GM21526 (cell line): ENCODE measurements around the gene NBR1.
"Not testable (repeated sequence)": the region's sequence is repeated elsewhere in the genome, so short reads cannot be mapped to it uniquely, and the experiment has no call there.

Source experiments
- ATAC-seq: cut with Tn5 transposase; IDR thresholded peaks from one replicate; pipeline ENCODE4 v1.9.1; 2021; ENCODE audit warnings: moderate library complexity; ENCODE audit not compliant: unreplicated experiment, low FRiP score

The NBR1 gene

DNA sequence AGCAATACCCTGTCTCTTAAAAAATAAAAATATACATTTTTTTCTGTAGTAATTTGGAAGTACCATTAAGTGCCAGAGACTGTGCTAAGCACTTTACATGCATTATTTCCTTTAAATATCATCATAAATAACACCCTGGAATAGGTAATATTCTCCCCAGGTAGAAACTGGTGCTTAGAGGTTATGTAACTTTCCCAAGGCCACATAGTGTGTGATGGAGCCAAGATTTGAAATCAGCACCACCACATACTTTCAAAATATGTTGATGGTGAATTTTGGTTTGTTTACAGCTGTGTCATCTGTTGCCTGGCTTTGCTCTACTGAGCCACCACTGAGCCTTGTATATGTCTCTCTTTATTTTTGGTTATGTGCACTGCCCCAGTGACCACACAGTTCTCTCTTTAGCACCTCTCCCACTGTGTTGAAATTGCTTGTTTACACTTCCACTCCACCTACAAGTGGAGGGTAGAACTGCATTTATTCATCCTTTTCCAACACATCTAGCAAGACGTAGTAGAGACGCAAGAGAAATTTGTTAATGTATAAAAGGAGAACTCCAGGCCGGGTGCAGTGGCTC lies 19.0 kb upstream of the NBR1 start:
- no peak for ATAC-seq

DNA sequence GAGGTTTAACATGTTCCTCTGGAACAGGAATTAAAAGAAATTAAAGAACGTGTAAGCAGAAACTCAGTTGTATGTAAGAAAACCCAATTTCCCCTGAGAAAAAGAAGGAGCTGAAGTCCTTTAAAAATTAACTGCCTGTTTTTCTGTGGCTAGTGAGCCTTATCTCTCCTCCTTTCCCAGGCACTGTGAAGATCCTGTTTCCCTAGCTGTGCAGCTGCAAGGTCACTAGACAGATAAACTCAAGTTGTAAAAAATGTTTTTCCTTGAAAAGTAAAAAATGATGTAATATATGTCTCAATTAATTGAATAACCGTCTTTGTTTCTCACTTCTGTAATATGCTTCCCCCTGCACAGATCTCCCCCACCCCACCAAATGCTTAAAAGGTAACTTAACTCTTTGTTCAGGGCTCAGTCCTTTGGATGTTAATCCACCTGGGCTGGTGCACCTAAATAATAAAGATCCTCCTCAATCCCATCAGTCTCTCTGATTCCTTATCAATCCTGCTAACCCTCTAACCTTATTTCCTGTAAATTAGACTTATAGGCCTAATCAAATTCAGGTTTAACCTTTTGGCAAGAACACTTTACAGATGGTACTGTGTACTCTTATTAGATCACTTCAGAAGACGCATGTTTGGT lies 17.7 kb upstream of the NBR1 start:
- ATAC-seq: not testable (repeated sequence)

- no peak for ATAC-seq
These were observed 15.3 kb upstream of the NBR1 start for GRCh38 chr17:43155666-43156065.

GRCh38 chr17:43159232-43159631 lies 11.8 kb upstream of the NBR1 start:
- ATAC-seq: not testable (repeated sequence)

DNA sequence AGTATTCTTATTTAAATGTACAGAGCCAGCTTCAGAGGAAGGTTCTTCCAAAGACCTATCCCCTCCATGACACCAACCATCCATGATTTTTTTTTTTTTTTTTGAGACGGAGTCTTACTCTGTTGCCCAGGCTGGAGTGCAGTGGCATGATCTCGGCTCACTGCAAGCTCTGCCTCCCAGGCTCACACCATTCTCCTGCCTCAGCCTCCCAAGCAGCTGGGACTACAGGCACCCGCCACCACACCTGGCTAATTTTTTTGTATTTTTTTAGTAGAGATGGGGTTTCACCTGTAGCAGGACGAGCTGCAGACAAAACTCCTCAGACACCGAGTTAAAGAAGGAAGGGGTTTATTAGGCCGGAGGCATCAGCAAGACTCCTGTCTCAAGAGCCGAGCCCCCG lies 11.1 kb upstream of the NBR1 start:
- ATAC-seq: not testable (repeated sequence)

GRCh38 chr17:43165971-43166370 lies 5.0 kb upstream of the NBR1 start:
- ATAC-seq: not testable (repeated sequence)

DNA sequence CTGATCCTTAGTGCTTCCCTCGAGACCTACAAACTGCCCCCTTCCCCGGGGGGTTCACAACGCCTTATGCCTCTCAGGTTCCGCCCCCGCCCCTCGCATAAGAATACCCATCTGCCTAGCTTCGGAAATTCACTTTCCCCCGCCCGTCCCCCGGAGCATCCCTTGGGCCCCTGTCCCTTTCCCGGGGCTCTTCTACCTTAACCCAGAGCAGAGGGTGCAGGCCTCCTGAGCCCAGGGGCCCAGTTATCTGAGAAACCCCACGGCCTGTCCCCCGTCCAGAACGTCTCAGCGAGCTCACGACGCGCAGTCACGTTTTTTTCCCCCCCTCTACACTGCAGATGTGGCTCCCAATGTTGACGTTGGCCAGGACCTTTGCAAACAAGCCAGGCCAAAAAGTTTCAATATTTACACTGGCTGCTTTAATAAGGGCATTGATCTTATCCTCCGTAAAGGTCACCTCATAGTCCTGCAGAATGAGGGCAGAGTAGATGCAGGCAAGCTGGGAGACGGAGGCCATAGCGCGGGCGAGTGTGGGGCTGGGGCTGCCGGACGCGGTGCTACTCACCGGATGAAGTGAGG lies 1.4 kb upstream of the NBR1 start:
- ATAC-seq: peak; percentile 29

DNA sequence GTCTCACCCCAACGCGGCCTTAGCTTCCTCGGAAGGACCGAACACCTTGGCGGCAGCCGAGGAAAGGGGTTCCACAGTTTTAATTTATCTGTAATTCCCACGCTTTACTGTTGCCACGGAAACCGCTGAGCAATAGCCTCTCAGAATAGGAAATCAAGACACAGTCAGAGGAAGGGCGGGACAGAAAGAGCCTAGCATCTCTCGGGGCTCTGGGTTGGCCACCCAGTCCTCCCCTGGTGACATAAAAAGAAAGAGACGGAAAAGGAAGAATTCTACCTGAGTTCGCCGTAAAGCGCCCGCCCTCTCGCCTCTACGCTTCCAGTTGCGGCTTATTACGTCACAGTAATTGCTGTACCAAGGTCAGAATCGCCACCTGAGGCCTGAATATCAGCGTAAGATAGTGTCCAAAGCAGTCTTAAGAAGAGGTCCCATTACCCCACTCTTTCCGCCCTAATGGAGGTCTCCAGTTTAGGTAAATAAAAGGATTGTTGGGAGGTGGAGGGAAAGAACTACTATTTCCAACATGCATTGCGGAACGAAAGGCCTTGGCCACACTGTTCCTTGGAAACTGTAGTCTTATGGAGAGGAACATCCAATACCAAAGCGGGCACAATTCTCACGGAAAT lies 761 bp upstream of the NBR1 start:
- peak; percentile 56 for ATAC-seq

- no peak for ATAC-seq
These were observed 823 bp downstream of the NBR1 start for GRCh38 chr17:43171586-43172487.

DNA sequence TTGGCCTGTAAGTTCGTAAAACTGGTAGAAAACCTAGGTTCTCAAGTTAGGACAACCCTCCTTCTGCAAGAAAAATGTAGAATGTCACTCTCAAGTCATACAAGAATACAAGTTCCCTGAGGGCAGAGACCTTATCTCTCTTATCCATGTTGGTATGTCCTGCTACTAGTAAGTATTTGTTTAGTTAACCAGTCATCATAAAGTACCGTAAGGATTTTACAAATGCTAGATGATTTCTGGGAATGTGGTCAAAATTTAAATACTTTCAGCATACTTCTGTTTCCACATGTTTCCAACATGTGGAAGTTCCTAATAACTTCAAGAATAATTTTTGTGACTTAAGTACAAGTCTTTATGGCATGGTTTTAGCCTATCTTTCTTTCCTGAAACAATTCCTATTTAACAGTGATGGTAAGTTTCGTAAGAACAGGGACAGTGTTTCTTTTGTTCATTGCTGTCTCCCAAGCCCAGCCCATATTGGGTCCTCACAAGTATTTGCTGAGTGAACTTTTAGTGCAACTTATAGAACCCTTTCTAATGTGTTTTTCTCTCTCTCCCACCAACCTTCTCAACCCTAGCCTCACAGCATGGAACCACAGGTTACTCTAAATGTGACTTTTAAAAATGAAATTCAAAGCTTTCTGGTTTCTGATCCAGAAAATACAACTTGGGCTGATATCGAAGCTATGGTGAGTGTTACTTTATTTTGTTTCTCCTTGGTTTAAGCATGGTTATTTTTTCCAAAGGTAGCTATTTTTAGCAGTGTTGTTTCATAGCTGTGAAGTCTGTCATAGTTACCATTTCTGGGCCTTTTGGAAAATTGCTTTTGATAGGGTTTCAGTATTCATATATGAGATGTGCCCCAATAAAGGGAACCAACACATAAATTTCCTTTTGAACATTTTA lies 4.5 kb downstream of the NBR1 start:
- no peak for ATAC-seq

- no peak for ATAC-seq
These were observed 5.1 kb downstream of the NBR1 start for GRCh38 chr17:43176119-43176570.

DNA sequence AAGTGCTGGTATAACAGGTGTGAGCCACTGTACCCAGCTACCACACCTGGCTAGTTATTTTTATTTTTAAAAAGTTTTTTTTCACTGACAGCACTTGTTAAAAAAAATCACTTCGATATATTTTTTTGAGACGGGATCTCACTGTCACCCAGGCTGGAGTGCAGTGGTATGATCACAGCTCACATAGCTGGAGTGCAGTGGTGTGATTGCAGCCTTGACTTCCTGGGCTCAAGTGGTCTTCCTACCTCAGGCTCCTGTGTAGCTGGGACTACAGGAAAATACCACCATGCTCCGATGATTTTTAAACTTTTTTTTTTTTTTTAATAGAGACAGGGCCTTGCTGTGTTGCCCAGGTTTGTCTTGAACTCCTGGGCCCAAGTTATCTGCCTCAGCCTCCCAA lies 12.9 kb downstream of the NBR1 start:
- no peak for ATAC-seq

DNA sequence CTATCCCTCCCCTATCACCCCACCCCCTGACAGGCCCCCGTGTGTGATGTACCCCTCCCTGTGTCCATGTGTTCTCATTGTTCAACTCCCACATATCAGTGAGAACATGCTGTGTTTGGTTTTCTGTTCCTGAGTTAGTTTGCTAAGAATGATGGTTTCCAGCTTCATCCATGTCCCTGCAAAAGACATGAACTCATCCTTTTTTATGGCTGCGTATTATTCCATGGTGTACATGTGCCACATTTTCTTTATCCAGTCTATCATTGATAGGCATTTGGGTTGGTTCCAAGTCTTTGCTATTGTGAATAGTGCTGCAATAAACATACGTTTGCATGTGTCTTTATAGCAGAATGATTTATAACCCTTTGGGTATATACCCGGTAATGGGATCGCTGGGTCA lies 15.6 kb downstream of the NBR1 start:
- not testable (repeated sequence) for ATAC-seq

- ATAC-seq: no peak
These were observed 22.2 kb downstream of the NBR1 start for GRCh38 chr17:43193251-43193650.

- ATAC-seq: no peak
These were observed 28.6 kb downstream of the NBR1 start for GRCh38 chr17:43199633-43200032.

GRCh38 chr17:43200127-43200526 lies 29.1 kb downstream of the NBR1 start:
- no peak for ATAC-seq

GRCh38 chr17:43203013-43203412 lies 32.0 kb downstream of the NBR1 start:
- not testable (repeated sequence) for ATAC-seq

- no peak for ATAC-seq
These were observed 39.6 kb downstream of the NBR1 start for GRCh38 chr17:43210576-43210975.

GRCh38 chr17:43211123-43211479 lies 40.1 kb downstream of the NBR1 start:
- ATAC-seq: no peak
